GM10266 (cell line): ENCODE measurements around the gene FURIN.
A peak's percentile ranks its signal among the peaks of the same experiment; 100 is the strongest.

ENCODE experiments used
- DNase-seq: peaks from one replicate; pipeline ENCODE4 v3.0.0; 2012; ENCODE audit errors: extremely low spot score
- CTCF ChIP-seq: IDR thresholded peaks from 2 replicates; pipeline ENCODE4 v1.5.1; 2012; ENCODE audit warnings: mild to moderate bottlenecking, low read depth; ENCODE audit not compliant: control insufficient read depth, insufficient read depth; ENCODE audit errors: missing control alignments

Gene FURIN

GRCh38 chr15:90901175-90902039, 33.0 kb downstream of the FURIN start:
- no peak for TF ChIP-seq CTCF
- no peak for DNase-seq

GRCh38 chr15:90902040-90902839, 33.9 kb downstream of the FURIN start:
- TF ChIP-seq CTCF = peak; percentile 86
- peak; percentile 96 for DNase-seq

- TF ChIP-seq CTCF = no peak
- peak; percentile 90 for DNase-seq
Observed at GRCh38 chr15:90902840-90903732, 34.7 kb downstream of the FURIN start, which contains the start of gene MAN2A2. Gene MAN2A2, plus strand, starts transcription at chr15:90903302. Its CDS starts 906 bp downstream, at chr15:90904208.

- no peak for TF ChIP-seq CTCF
- DNase-seq = peak; percentile 41
Observed at GRCh38 chr15:90903733-90904536, 35.5 kb downstream of the FURIN start.

- TF ChIP-seq CTCF = no peak
- no peak for DNase-seq
Observed at GRCh38 chr15:90904746-90905145, 36.4 kb downstream of the FURIN start.
